BJ (cell line): ENCODE data around the gene CD99. TPM values are rescaled to one million over a fixed set of nuclear protein-coding genes. Genes with fewer than 3 reads are reported as not detected.

ENCODE experiments used
- CTCF ChIA-PET: fragments of 350-600 bp; formaldehyde crosslinking; extraction: SDS; loops from one replicate; lab custom pipeline; 2021; ENCODE audit warnings: antibody characterized with exemption, inconsistent platforms; lab: Yijun Ruan, JAX
- POLR2A ChIA-PET: fragments of 300-600 bp; sonication (Branson Sonifier 250); formaldehyde crosslinking; extraction: SDS; loops from one replicate; lab custom pipeline; 2021; ENCODE audit warnings: antibody characterized with exemption; lab: Charles Lee
- DNase-seq: peaks from one replicate; pipeline ENCODE4 v3.0.0-alpha.2; 2011; ENCODE audit warnings: low read depth
- H3K27me3 ChIP-seq: 2 replicates; pipeline ENCODE4 v1.6.0; 2011; ENCODE audit warnings: low read length; ENCODE audit not compliant: control insufficient read depth, insufficient read depth
- H3K36me3 ChIP-seq: 2 replicates; pipeline ENCODE4 v1.5.1; 2011; ENCODE audit warnings: low read length; ENCODE audit not compliant: control insufficient read depth, insufficient read depth
- H3K4me3 ChIP-seq: 2 replicates; pipeline ENCODE4 v1.5.1; 2011; ENCODE audit warnings: low read depth, mild to moderate bottlenecking, control low read depth, low read length
- polyA plus RNA-seq: library from polyadenylated mRNA; depleted of rRNA; stranded (reverse); fragments of >200 nt; gene quantifications from 2 replicates; pipeline ENCODE4 v1.2.3, GENCODE V29; 2011
- TF ChIP-seq, protein P1 (sequence below): IDR thresholded peaks from 2 replicates; pipeline ENCODE4 v1.5.1; 2011; ENCODE audit warnings: low read depth, mild to moderate bottlenecking, control low read depth, inconsistent platforms, low read length, moderate library complexity; ENCODE audit not compliant: insufficient read depth

The CD99 gene
- polyA plus RNA-seq, 1 experiment = 479 TPM

GRCh38 chrX:2664502-2664901 lies 26.6 kb upstream of the CD99 start:
- TF ChIP-seq, protein P1, sequence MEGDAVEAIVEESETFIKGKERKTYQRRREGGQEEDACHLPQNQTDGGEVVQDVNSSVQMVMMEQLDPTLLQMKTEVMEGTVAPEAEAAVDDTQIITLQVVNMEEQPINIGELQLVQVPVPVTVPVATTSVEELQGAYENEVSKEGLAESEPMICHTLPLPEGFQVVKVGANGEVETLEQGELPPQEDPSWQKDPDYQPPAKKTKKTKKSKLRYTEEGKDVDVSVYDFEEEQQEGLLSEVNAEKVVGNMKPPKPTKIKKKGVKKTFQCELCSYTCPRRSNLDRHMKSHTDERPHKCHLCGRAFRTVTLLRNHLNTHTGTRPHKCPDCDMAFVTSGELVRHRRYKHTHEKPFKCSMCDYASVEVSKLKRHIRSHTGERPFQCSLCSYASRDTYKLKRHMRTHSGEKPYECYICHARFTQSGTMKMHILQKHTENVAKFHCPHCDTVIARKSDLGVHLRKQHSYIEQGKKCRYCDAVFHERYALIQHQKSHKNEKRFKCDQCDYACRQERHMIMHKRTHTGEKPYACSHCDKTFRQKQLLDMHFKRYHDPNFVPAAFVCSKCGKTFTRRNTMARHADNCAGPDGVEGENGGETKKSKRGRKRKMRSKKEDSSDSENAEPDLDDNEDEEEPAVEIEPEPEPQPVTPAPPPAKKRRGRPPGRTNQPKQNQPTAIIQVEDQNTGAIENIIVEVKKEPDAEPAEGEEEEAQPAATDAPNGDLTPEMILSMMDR = no peak
- ChIA-PET POLR2A (no interaction called here), CTCF (no interaction called here)
- peak; percentile 59 for DNase-seq
- Histone ChIP-seq H3K4me3 (no peak overlapping the region), H3K27me3 (no peaks in the 10 kb centered on the region), H3K36me3 (no peaks in the 10 kb centered on the region)

DNA sequence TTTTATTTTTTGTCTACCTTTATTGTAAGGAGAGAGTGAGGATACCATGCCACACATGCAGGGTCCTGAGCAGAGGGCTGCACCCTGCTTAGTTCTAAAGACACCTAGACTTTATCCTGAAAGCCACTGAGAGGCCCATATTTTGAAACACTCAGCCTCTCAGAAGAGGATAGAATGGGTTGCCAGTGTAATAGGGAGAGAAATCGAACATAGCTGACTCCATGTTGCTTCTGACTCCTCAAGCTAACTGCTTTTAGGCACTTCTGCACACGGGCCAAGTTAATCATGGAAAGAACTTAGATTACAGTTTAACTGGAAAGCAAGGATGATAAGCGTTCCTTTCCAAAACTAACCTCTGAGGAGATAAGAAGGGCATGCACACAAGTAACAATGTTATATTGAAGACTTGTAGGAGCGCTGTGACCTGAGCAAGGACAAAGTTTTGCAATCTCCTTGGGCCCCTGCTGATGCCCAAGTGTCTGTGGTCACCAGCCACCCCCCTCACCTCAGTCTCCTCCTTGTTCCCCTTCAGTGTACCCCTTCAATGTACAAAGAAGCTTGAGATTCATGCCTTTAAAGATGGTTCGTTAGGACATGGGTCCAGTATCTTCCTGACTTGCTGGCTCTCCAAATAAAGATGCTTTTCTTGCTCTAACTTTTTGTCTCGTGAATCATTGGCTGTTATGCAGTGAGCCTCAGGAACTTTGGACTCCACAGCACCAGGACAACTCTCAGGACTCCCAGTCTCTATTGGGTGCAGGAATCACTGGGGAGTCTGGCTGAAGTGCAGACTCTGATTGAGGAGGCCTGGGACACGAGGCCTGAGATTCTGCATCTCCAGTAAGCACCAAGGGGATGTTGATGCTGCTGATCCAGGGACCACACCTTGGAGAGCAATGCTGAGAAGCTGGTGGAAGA lies 25.4 kb upstream of the CD99 start:
- CTCF ChIA-PET = no interaction called here
- H3K4me3 ChIP-seq = no peak overlapping the region
- POLR2A ChIA-PET = no interaction called here
- TF ChIP-seq, protein P1 = no peak
- DNase-seq = no peak
- H3K36me3 ChIP-seq = no peaks in the 10 kb centered on the region
- no peaks in the 10 kb centered on the region for H3K27me3 ChIP-seq

DNA sequence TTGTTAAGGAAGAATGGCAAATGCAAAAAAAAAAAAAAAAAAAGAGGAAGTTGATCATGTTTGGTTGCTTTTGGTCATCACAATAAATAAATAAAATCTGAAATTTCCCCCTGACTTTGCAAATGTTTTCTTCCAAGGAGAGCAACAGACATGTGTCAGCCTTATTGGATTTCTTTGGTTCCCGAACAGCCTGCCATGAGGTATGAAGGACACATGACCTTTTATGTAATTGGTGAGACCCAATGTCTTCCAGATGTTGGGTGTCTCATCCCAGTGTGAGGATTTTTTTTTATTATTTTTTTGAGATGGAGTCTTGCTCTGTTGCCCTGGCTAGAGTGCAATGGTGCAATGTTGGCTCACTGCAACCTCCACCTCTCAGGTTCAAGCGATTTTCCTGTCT lies 24.6 kb upstream of the CD99 start:
- ChIA-PET POLR2A (no interaction called here), CTCF (no interaction called here)
- no peak for DNase-seq
- Histone ChIP-seq H3K4me3 (no peak overlapping the region), H3K27me3 (no peaks in the 10 kb centered on the region), H3K36me3 (no peaks in the 10 kb centered on the region)
- TF ChIP-seq, protein P1 = no peak

GRCh38 chrX:2670978-2671377 lies 20.1 kb upstream of the CD99 start:
- DNase-seq = no peak
- ChIA-PET CTCF (no interaction called here), POLR2A (no interaction called here)
- Histone ChIP-seq H3K27me3 (no peaks in the 10 kb centered on the region), H3K36me3 (no peaks in the 10 kb centered on the region), H3K4me3 (no peak overlapping the region)
- TF ChIP-seq, protein P1 = no peak

DNA sequence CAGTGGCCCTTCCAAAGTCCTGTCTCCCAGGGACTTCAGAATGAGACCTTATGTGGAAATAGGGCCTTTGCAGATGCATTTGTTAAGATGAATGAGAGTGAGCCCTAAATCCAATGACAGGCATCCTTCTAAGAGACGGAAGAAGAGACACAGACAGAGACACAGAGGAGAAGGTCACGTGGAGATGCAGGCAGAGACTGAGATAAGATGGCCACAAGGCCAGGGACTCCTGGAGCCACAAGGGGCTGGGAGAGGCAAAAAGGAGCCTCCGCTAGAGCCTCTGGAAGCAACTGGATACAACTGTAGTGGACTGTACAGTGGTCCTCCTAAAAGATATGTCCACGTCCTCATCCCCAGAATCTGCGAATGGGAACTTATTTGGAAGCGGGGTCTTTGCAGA lies 19.0 kb upstream of the CD99 start:
- TF ChIP-seq, protein P1 = no peak
- POLR2A ChIA-PET = no interaction called here
- Histone ChIP-seq H3K4me3 (no peak overlapping the region), H3K27me3 (no peaks in the 10 kb centered on the region), H3K36me3 (no peaks in the 10 kb centered on the region)
- DNase-seq = no peak
- CTCF ChIA-PET = no interaction called here
